ENCODE measurements around the gene ADGRG7.

Gene ADGRG7

DNA sequence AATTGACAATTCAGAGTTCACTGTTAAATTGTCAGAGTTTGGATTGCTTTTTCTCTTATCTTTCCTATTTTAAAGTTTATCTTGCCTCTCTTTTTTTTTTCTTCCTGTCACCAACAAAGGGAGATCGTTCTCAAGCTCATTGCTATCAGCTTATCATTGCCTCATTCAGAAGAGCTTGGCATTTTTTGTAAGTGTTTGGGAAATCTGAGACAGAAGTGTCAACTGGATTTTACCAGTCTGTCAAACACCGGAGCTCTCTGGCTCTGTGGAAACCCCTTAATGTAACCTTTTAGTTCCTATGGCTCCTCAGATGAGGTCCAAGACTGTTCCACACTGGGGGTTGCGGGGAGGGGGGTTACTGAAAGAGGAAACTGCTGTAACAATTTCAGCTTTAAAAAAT is 89.3 kb downstream of the ADGRG7 start:
- WGBS (ENCODE audit: extremely low coverage, insufficient coverage, insufficient read length), result no CpG with 5 or more reads among the region's 3 CpGs
- no peaks in the 10 kb centered on the region for H3K36me3 ChIP-seq (ENCODE audit: control insufficient read depth in 1 of 2, insufficient read depth in 2 of 2, low read length in 2 of 2)

DNA sequence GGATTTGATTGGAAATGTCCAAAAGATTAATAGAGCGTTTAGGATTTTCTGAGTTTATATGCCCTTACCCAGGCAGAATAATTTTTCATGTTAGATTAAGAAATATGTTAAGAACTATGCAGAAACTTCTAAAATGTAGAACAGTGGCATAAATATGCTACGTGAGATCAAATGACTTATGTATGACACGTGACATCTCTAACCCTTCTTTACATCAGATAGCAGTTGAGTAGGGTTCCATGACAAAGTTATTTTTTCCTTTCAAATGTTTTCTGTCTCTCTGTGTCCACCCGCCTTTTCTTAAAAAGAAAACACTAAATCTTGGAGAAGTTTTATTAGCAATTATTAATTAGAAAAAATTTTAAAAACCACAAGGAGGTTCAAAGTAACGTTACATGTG is 91.3 kb downstream of the ADGRG7 start:
- H3K23ac ChIP-seq (ENCODE audit: low read length), result no peak overlapping the region
- no peak overlapping the region for H2BK12ac ChIP-seq (ENCODE audit: low read length)
- H2BK5ac ChIP-seq (ENCODE audit: low read depth, low read length, poor library complexity), result no peak overlapping the region
- no CpG with 5 or more reads among the region's 5 CpGs for WGBS (ENCODE audit: extremely low coverage, insufficient coverage, insufficient read length)
- no peak overlapping the region for H3K4me2 ChIP-seq (ENCODE audit: low read length)
- H3K36me3 ChIP-seq (ENCODE audit: control insufficient read depth in 1 of 2, insufficient read depth in 2 of 2, low read length in 2 of 2), result no peaks in the 10 kb centered on the region
- no peak overlapping the region for H3K4ac ChIP-seq (ENCODE audit: low read depth, low read length)
- peaks cover 3% of the 10 kb centered on the region for H3K9me3 ChIP-seq (ENCODE audit: insufficient read depth, low read depth, low read length)
- no peak for DNase-seq
- H4K8ac ChIP-seq (ENCODE audit: low read depth, low read length), result no peak overlapping the region
- no peak overlapping the region for H3K9ac ChIP-seq (ENCODE audit: low read length)
- no peak overlapping the region for H3K14ac ChIP-seq (ENCODE audit: low read length)
- H4K12ac ChIP-seq (ENCODE audit: low read depth, low read length), result no peak overlapping the region
- no peaks in the 10 kb centered on the region for H3K79me2 ChIP-seq (ENCODE audit: control insufficient read depth, insufficient read depth, low read length, poor library complexity)
- no peaks in the 10 kb centered on the region for H3K4me1 ChIP-seq (ENCODE audit: control insufficient read depth in 1 of 2, insufficient read depth in 2 of 2, low read length in 2 of 2)
- no peak overlapping the region for H2BK120ac ChIP-seq (ENCODE audit: insufficient read depth, low read length, poor library complexity)
- no peak overlapping the region for H3K18ac ChIP-seq (ENCODE audit: low read length)
- no peak overlapping the region for H2AFZ ChIP-seq (ENCODE audit: insufficient read depth, low read length, poor library complexity)
- no peak overlapping the region for H2AK5ac ChIP-seq (ENCODE audit: low read length)
- H3K4me3 ChIP-seq (ENCODE audit: low read depth, low read length), result no peak overlapping the region
- H3K27me3 ChIP-seq (ENCODE audit: insufficient read depth, low read length), result no peaks in the 10 kb centered on the region
- H4K91ac ChIP-seq (ENCODE audit: low read depth, low read length), result no peak overlapping the region
- H3K27ac ChIP-seq (ENCODE audit: low read depth, low read length), result no peak overlapping the region
- no peaks in the 10 kb centered on the region for H3K79me1 ChIP-seq (ENCODE audit: low read length)

More for the DNA sequence above, 89.3 kb downstream of the ADGRG7 start:
- H2BK5ac ChIP-seq (ENCODE audit: low read depth, low read length, poor library complexity), result no peak overlapping the region
- no peak overlapping the region for H2BK12ac ChIP-seq (ENCODE audit: low read length)
- H2BK120ac ChIP-seq (ENCODE audit: insufficient read depth, low read length, poor library complexity), result no peak overlapping the region
- H2AK5ac ChIP-seq (ENCODE audit: low read length), result no peak overlapping the region
- H4K12ac ChIP-seq (ENCODE audit: low read depth, low read length), result no peak overlapping the region
- H3K27ac ChIP-seq (ENCODE audit: low read depth, low read length), result no peak overlapping the region
- H3K79me1 ChIP-seq (ENCODE audit: low read length), result no peaks in the 10 kb centered on the region
- no peak overlapping the region for H4K91ac ChIP-seq (ENCODE audit: low read depth, low read length)
- H3K9me3 ChIP-seq (ENCODE audit: insufficient read depth, low read depth, low read length), result peaks cover 3% of the 10 kb centered on the region
- no peak overlapping the region for H3K4me2 ChIP-seq (ENCODE audit: low read length)
- no peak overlapping the region for H3K14ac ChIP-seq (ENCODE audit: low read length)
- H3K79me2 ChIP-seq (ENCODE audit: control insufficient read depth, insufficient read depth, low read length, poor library complexity), result no peaks in the 10 kb centered on the region
- H3K18ac ChIP-seq (ENCODE audit: low read length), result no peak overlapping the region
- no peaks in the 10 kb centered on the region for H3K27me3 ChIP-seq (ENCODE audit: insufficient read depth, low read length)
- H3K4ac ChIP-seq (ENCODE audit: low read depth, low read length), result no peak overlapping the region
- no peak overlapping the region for H3K9ac ChIP-seq (ENCODE audit: low read length)
- no peak overlapping the region for H4K8ac ChIP-seq (ENCODE audit: low read depth, low read length)
- no peaks in the 10 kb centered on the region for H3K4me1 ChIP-seq (ENCODE audit: control insufficient read depth in 1 of 2, insufficient read depth in 2 of 2, low read length in 2 of 2)
- H3K23ac ChIP-seq (ENCODE audit: low read length), result no peak overlapping the region
- H2AFZ ChIP-seq (ENCODE audit: insufficient read depth, low read length, poor library complexity), result no peak overlapping the region
- no peak overlapping the region for H3K4me3 ChIP-seq (ENCODE audit: low read depth, low read length)
- no peak for DNase-seq

DNA sequence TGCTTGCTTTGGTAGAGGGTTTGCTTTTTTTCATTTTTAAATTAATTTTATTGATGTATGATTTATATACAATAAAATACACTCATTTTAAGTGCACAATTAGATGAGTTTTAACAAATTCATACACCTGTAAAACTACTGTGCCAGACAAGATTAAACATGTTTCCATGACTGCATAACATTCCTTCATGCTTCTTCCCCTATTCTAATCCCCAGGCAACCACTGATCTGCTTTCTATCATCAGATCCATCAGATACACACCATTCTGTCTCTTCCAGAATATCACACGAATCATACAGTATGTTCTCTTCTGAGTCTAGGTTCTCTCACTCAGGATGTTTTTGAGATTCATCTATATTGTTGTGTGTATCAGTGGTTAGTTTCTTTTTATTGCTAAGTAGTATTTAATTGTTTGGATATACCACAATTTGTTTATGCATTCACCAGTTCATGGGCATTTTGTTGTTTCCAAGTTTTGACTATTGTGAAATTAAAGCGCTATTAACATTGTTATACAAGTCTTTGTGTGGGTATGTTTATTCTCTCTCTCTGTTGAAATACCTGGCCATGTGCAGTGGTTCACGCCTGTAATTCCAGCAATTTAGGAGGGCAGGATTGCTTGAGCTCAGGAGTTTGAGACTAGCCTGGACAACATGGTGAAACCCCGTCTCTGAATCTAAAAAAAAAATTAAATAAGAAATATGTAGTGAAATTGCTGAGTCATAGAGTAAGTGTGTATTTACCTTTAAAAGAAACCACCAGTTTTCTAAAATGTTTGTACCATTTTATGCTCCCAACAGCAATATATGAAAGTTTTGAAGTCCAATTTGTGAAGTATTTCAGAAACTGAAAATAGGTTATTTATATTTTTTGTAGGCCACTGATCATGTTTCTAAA is 92.9 kb downstream of the ADGRG7 start:
- Histone ChIP-seq H3K9ac (ENCODE audit: low read length) (no peak overlapping the region), H3K4me3 (ENCODE audit: low read depth, low read length) (no peak overlapping the region), H3K4ac (ENCODE audit: low read depth, low read length) (no peak overlapping the region), H2BK12ac (ENCODE audit: low read length) (no peak overlapping the region), H4K12ac (ENCODE audit: low read depth, low read length) (no peak overlapping the region), H3K4me2 (ENCODE audit: low read length) (no peak overlapping the region), H3K23ac (ENCODE audit: low read length) (no peak overlapping the region), H3K36me3 (ENCODE audit: control insufficient read depth in 1 of 2, insufficient read depth in 2 of 2, low read length in 2 of 2) (no peaks in the 10 kb centered on the region), H3K27me3 (ENCODE audit: insufficient read depth, low read length) (no peaks in the 10 kb centered on the region), H3K9me3 (ENCODE audit: insufficient read depth, low read depth, low read length) (no peaks in the 10 kb centered on the region), H2AK5ac (ENCODE audit: low read length) (no peak overlapping the region), H2BK5ac (ENCODE audit: low read depth, low read length, poor library complexity) (no peak overlapping the region), H3K18ac (ENCODE audit: low read length) (no peak overlapping the region), H3K79me1 (ENCODE audit: low read length) (no peaks in the 10 kb centered on the region), H3K27ac (ENCODE audit: low read depth, low read length) (no peak overlapping the region), H2AFZ (ENCODE audit: insufficient read depth, low read length, poor library complexity) (no peak overlapping the region), H3K4me1 (ENCODE audit: control insufficient read depth in 1 of 2, insufficient read depth in 2 of 2, low read length in 2 of 2) (no peaks in the 10 kb centered on the region), H4K8ac (ENCODE audit: low read depth, low read length) (no peak overlapping the region), H2BK120ac (ENCODE audit: insufficient read depth, low read length, poor library complexity) (no peak overlapping the region), H4K91ac (ENCODE audit: low read depth, low read length) (no peak overlapping the region), H3K14ac (ENCODE audit: low read length) (no peak overlapping the region), H3K79me2 (ENCODE audit: control insufficient read depth, insufficient read depth, low read length, poor library complexity) (no peaks in the 10 kb centered on the region)
- no CpG with 5 or more reads among the region's 4 CpGs for WGBS (ENCODE audit: extremely low coverage, insufficient coverage, insufficient read length)
- DNase-seq, result peak in 1 of 2 donors; percentile 60

DNA sequence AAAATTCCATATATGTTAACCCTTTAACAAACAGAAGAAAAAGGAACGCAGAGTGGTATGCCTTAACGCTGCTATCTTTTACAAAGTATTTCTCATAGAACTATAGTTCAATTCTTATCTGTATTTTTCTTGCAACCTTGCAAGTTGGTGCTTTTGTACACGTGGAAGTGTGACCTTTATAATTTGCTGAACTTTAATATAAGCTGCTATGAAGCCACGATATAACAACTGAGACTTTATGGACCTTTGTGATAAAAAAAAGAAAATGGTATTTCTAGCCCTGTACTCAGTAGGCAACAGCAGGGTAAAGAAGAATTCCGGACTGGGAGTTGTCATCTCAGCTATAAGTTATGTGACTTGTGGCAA is 93.6 kb downstream of the ADGRG7 start:
- H3K14ac ChIP-seq (ENCODE audit: low read length), result no peak overlapping the region
- H4K12ac ChIP-seq (ENCODE audit: low read depth, low read length), result no peak overlapping the region
- no peaks in the 10 kb centered on the region for H3K9me3 ChIP-seq (ENCODE audit: insufficient read depth, low read depth, low read length)
- no peak overlapping the region for H3K27ac ChIP-seq (ENCODE audit: low read depth, low read length)
- H3K4me1 ChIP-seq (ENCODE audit: control insufficient read depth in 1 of 2, insufficient read depth in 2 of 2, low read length in 2 of 2), result no peaks in the 10 kb centered on the region
- H3K4me3 ChIP-seq (ENCODE audit: low read depth, low read length), result no peak overlapping the region
- no peaks in the 10 kb centered on the region for H3K79me1 ChIP-seq (ENCODE audit: low read length)
- no peak overlapping the region for H3K4me2 ChIP-seq (ENCODE audit: low read length)
- no peak overlapping the region for H4K8ac ChIP-seq (ENCODE audit: low read depth, low read length)
- DNase-seq, result no peak
- no peak overlapping the region for H3K18ac ChIP-seq (ENCODE audit: low read length)
- H3K23ac ChIP-seq (ENCODE audit: low read length), result no peak overlapping the region
- H2BK120ac ChIP-seq (ENCODE audit: insufficient read depth, low read length, poor library complexity), result no peak overlapping the region
- no CpG with 5 or more reads among the region's 5 CpGs for WGBS (ENCODE audit: extremely low coverage, insufficient coverage, insufficient read length)
- H2AFZ ChIP-seq (ENCODE audit: insufficient read depth, low read length, poor library complexity), result no peak overlapping the region
- H3K4ac ChIP-seq (ENCODE audit: low read depth, low read length), result no peak overlapping the region
- H3K9ac ChIP-seq (ENCODE audit: low read length), result no peak overlapping the region
- no peaks in the 10 kb centered on the region for H3K79me2 ChIP-seq (ENCODE audit: control insufficient read depth, insufficient read depth, low read length, poor library complexity)
- H3K36me3 ChIP-seq (ENCODE audit: control insufficient read depth in 1 of 2, insufficient read depth in 2 of 2, low read length in 2 of 2), result no peaks in the 10 kb centered on the region
- H2BK5ac ChIP-seq (ENCODE audit: low read depth, low read length, poor library complexity), result no peak overlapping the region
- no peaks in the 10 kb centered on the region for H3K27me3 ChIP-seq (ENCODE audit: insufficient read depth, low read length)
- no peak overlapping the region for H4K91ac ChIP-seq (ENCODE audit: low read depth, low read length)
- no peak overlapping the region for H2AK5ac ChIP-seq (ENCODE audit: low read length)
- H2BK12ac ChIP-seq (ENCODE audit: low read length), result no peak overlapping the region
